Glutamatergic neuron (in vitro differentiated cells): ENCODE results near the gene RPS6KC1. TPM values are rescaled to one million over a fixed set of nuclear protein-coding genes. Genes with fewer than 3 reads are reported as not detected.

Experiments
- DNase-seq: peaks from one replicate; pipeline ENCODE4 v3.0.0; 2022
- H3K27ac Mint-ChIP-seq: one replicate; pipeline ENCODE4 v1.8.0; 2020; ENCODE audit warnings: mild to moderate bottlenecking, mixed read lengths, inconsistent platforms; ENCODE audit not compliant: unreplicated experiment
- H3K27me3 Mint-ChIP-seq: one replicate; pipeline ENCODE4 v1.8.0; 2020; ENCODE audit warnings: mild to moderate bottlenecking, moderate library complexity, mixed read lengths, inconsistent platforms; ENCODE audit not compliant: unreplicated experiment
- H3K36me3 Mint-ChIP-seq: one replicate; pipeline ENCODE4 v1.8.0; 2020; ENCODE audit warnings: mild to moderate bottlenecking, mixed read lengths, inconsistent platforms; ENCODE audit not compliant: unreplicated experiment
- H3K4me1 Mint-ChIP-seq: one replicate; pipeline ENCODE4 v1.8.0; 2020; ENCODE audit warnings: mild to moderate bottlenecking, low read depth, mixed read lengths, inconsistent platforms; ENCODE audit not compliant: unreplicated experiment
- H3K4me3 Mint-ChIP-seq: one replicate; pipeline ENCODE4 v1.8.0; 2020; ENCODE audit warnings: mild to moderate bottlenecking, mixed read lengths, inconsistent platforms; ENCODE audit not compliant: unreplicated experiment
- H3K9me3 Mint-ChIP-seq: one replicate; pipeline ENCODE4 v1.8.0; 2020; ENCODE audit warnings: mild to moderate bottlenecking, moderate library complexity, mixed read lengths, inconsistent platforms; ENCODE audit not compliant: unreplicated experiment
- total RNA-seq: library from RNA; stranded (reverse); fragmentation: NEBNext Ultra II Directional; extraction: Animal tissue kit (Norgen Biotek cat#: 25700); gene quantifications from one replicate; pipeline ENCODE4 v1.2.1, GENCODE V29; 2021; ENCODE audit not compliant: unreplicated experiment
- TF ChIP-seq, protein P1 (sequence below): fragments of 200-600 bp; sonication (generic); IDR thresholded peaks from one replicate; pipeline ENCODE4 v1.5.0; 2021; ENCODE audit not compliant: partially characterized antibody, unreplicated experiment

The RPS6KC1 gene
- total RNA-seq, 1 donor from 2014 or later, result 23.9 TPM

DNA sequence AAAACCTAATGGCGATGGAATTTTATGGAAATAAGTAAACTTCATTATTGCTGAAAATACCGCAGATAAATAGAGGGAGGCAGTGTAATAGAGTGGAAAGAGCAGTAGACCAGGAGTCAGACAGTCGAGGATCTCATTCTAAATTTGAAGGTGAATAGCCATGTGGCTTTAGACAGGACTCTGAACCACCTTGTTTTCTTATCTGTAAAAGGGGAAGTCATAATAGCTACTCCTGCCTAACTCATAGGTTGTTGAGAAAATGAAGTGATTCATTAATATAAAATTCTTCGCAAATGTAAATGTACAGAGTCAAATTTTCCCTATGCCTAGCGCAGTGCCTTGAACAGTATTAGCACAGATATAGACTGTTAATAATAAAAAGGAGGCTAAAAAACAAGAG, 14.8 kb downstream of the RPS6KC1 start:
- Mint-ChIP-seq H3K36me3 (no peaks in the 10 kb centered on the region), H3K27me3 (no peaks in the 10 kb centered on the region), H3K4me3 (no peak overlapping the region), H3K4me1 (no peaks in the 10 kb centered on the region), H3K9me3 (no peaks in the 10 kb centered on the region), H3K27ac (no peak overlapping the region)
- TF ChIP-seq, protein P1, sequence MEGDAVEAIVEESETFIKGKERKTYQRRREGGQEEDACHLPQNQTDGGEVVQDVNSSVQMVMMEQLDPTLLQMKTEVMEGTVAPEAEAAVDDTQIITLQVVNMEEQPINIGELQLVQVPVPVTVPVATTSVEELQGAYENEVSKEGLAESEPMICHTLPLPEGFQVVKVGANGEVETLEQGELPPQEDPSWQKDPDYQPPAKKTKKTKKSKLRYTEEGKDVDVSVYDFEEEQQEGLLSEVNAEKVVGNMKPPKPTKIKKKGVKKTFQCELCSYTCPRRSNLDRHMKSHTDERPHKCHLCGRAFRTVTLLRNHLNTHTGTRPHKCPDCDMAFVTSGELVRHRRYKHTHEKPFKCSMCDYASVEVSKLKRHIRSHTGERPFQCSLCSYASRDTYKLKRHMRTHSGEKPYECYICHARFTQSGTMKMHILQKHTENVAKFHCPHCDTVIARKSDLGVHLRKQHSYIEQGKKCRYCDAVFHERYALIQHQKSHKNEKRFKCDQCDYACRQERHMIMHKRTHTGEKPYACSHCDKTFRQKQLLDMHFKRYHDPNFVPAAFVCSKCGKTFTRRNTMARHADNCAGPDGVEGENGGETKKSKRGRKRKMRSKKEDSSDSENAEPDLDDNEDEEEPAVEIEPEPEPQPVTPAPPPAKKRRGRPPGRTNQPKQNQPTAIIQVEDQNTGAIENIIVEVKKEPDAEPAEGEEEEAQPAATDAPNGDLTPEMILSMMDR, result no peak
- no peak for DNase-seq

GRCh38 chr1:213066363-213066762, 15.3 kb downstream of the RPS6KC1 start:
- no peak for DNase-seq
- no peak overlapping the region for H3K27ac Mint-ChIP-seq
- H3K27me3 Mint-ChIP-seq, result peaks cover 2% of the 10 kb centered on the region
- H3K36me3 Mint-ChIP-seq, result no peaks in the 10 kb centered on the region
- no peaks in the 10 kb centered on the region for H3K9me3 Mint-ChIP-seq
- TF ChIP-seq, protein P1, result no peak
- H3K4me1 Mint-ChIP-seq, result no peaks in the 10 kb centered on the region
- H3K4me3 Mint-ChIP-seq, result no peak overlapping the region

- TF ChIP-seq, protein P1, result no peak
- no peak for DNase-seq
- Mint-ChIP-seq H3K27ac (no peak overlapping the region), H3K36me3 (no peaks in the 10 kb centered on the region), H3K4me1 (no peaks in the 10 kb centered on the region), H3K9me3 (no peaks in the 10 kb centered on the region), H3K27me3 (peaks cover 2% of the 10 kb centered on the region), H3K4me3 (no peak overlapping the region)
These were observed 16.3 kb downstream of the RPS6KC1 start for GRCh38 chr1:213067352-213067751.

GRCh38 chr1:213070406-213070805, 19.4 kb downstream of the RPS6KC1 start:
- no peak overlapping the region for H3K4me3 Mint-ChIP-seq
- peaks cover 2% of the 10 kb centered on the region for H3K27me3 Mint-ChIP-seq
- H3K4me1 Mint-ChIP-seq, result no peaks in the 10 kb centered on the region
- H3K36me3 Mint-ChIP-seq, result no peaks in the 10 kb centered on the region
- TF ChIP-seq, protein P1, result no peak
- H3K27ac Mint-ChIP-seq, result no peak overlapping the region
- DNase-seq, result no peak
- H3K9me3 Mint-ChIP-seq, result no peaks in the 10 kb centered on the region

- Mint-ChIP-seq H3K27ac (no peak overlapping the region), H3K4me3 (no peak overlapping the region), H3K4me1 (no peaks in the 10 kb centered on the region), H3K27me3 (peaks cover 2% of the 10 kb centered on the region), H3K36me3 (no peaks in the 10 kb centered on the region), H3K9me3 (no peaks in the 10 kb centered on the region)
- TF ChIP-seq, protein P1, result no peak
- DNase-seq, result no peak
These were observed 24.7 kb downstream of the RPS6KC1 start for GRCh38 chr1:213075725-213076124.
